ENCODE data around the gene EHD4.
A peak's percentile ranks its signal among the peaks of the same experiment; 100 is the strongest.

Gene EHD4

GRCh38 chr15:41876007-41876406 is 96.3 kb downstream of the EHD4 start:
- DNase-seq: no peak

- no peak for DNase-seq
Measured at GRCh38 chr15:41874736-41875135, 97.6 kb downstream of the EHD4 start.

- DNase-seq: no peak
Measured at GRCh38 chr15:41873711-41874110, 98.6 kb downstream of the EHD4 start.

- DNase-seq: no peak
Measured at GRCh38 chr15:41872166-41872747, 100.1 kb downstream of the EHD4 start.

GRCh38 chr15:41871175-41871905 is 101.0 kb downstream of the EHD4 start:
- DNase-seq: no peak

- peak; percentile 18 for DNase-seq
Measured at GRCh38 chr15:41870689-41871081, 101.7 kb downstream of the EHD4 start.

GRCh38 chr15:41869770-41870688 is 102.3 kb downstream of the EHD4 start:
- no peak for DNase-seq

DNA sequence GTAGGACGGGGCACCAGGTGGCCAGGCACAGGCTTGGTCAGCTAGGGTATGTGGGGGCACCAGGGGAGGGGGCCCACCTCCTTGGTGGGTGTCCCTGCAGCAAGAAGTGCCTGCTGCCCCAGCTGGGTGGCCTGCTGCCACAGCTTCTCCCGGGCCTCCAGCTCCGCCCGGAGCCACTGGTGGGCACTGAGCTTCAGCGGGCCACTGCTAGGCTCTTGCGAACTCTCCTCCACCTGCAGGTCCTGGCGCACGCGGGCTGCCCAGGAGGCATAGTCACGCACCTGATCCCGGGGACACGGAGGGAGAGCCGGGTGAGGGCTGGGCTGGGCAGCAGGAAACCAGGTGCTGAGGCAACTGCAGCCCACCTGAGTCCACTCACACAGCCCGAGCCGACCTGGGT is 104.0 kb downstream of the EHD4 start:
- DNase-seq: no peak

DNA sequence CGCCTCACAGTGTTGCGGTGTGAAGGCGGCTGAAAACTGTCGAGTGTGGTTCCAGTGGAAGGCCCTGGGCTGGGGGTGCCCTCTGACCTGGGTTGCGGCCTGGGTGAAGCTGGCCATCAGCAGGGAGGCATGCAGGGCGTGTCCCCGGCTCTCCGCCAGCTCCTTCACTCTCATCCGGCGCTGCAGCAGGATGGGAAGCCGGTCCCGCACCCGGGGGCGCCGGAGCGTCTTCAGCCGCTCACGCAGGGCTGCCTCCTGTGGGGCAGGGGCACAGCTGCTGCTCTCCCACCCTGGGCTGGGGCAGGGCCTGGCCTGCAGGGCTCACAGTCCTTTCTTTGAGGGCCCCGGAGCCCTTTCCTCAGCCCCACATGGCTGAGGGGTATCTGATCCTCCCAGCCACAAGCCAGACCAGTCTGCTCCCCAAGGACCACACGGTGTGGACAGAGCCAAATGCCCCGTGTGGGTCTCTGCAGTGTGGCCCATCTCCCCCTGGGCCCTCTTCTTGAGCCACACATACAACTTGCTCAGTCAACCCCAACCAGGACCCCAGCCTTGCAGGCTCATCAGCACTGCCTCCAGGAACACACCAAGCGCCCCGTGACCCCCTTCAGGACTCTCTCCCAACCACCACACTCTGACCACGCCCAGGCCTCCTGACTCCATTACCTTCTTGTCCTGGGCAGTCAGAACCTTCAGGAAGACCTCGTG is 105.3 kb downstream of the EHD4 start:
- no peak for DNase-seq

DNA sequence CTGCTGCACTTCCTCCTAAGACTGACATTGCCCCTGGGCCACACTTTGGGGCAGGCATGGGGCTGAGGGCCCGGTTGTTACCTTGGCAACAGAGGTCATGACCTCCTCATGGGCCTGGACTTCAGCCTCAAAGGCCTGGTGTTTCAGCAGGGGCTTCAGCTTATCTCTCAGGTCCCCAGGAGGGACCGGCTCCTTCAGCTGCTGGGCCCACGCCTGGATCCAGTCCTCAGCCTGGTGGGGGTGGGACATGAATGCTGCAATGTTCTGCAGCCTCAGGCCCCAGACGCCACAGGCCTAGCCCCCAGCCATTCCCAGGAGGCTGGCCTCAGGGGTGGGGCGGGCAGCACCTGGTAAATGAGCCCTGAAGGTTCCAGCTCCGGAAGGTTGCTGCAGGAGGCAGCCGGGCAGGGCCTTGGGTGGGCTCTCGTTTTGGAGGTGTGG is 106.1 kb downstream of the EHD4 start:
- no peak for DNase-seq

- DNase-seq: no peak
Measured at GRCh38 chr15:41865490-41866055, 106.8 kb downstream of the EHD4 start.

DNA sequence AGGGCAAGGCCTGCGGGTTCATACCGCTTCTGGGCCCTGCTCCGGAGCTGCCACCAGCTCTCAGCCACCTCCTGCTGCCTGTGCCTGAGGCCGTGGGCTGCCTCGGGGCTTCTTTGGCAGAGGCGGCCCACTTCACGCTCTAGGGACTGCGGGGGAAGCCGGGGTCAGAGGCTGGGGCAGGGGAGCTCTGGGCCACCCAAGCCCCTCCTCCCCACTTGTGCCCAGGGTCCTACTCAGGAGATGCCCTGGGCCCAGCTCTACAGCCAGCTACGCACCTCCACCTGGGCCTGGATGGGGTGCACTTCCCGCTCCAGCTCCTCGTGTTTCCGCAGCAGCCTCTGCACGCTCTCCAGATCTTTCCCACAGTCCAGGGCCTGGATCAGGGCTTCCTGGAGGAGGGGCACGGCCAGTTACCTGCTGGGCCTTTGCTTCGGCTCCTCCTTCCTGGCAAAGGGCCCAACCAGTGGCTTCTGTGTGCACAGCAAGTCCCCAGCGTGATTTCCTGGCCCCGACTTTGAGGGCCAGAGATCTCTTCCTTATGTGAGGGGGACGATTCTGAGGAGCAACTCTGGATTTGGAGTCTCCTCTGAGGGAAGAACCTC is 109.7 kb downstream of the EHD4 start:
- no peak for DNase-seq

DNA sequence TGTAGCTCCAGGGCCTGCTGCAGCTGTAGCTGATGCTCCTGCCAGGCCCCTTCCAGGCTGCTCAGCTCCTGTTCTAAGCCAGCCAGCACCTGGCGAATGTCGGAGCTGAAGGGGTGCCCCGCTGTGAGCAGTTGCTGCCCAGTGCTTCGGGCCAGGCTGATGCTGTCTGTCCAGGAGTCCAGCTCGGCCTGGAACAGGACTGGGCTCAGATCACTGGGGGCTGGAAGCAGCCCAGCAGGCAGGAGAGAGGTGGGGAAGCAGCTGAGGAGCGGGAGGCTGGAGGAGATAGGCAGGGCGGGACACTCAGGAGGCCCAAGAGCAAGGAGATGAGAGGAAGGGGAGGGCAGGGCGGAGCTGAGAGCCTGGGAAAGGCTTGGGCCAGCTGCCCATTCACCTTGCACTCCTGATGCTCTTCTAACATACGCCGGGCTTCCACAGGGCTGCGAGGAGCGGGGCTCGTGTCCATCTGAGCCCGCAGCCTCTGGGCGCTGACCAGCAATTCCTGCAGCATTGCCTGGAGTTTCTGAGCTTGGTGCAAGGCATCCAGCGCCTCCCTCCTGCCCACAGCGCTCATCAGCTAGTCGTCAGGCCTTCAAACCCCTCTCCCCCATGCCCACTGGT is 110.5 kb downstream of the EHD4 start:
- DNase-seq: no peak

DNA sequence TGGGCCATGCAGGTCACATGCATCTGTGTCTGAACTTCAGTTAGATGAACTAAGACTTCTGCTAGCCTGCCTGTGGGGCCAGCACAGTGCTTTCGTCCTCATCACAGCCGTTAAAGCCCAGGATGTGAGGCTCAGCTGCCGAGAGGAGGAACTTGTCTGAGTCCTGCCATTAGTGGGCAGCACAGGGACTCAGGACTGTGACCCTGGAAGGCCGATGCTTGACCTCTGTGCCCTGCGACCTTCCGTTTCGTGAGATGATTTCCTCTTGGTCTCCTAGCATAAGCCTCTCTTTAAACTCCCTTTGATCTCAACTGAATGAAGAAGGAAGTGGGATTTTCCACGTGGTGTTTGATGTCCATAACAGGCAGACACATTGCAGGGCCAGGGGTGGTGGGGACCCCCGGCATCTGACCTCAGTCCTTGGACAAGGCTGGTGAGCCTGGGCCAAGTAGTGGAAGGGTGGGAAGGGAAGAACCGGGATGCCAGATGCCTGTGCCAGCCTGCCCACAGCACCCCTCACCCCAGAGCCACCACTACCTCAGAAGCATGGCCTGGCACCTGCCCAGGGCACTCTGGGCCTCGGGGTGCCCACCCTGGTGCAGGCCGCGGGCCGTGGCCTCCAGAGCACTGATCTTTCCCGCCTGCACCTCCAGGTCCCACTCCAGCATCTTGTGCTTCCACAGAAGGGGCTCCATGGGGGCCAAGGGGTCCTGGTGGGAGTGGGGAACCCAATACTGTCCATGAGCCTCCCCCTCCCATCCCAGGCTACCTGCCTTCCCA is 112.1 kb downstream of the EHD4 start:
- DNase-seq: no peak

- DNase-seq: no peak
Measured at GRCh38 chr15:41858756-41859155, 113.6 kb downstream of the EHD4 start.

DNA sequence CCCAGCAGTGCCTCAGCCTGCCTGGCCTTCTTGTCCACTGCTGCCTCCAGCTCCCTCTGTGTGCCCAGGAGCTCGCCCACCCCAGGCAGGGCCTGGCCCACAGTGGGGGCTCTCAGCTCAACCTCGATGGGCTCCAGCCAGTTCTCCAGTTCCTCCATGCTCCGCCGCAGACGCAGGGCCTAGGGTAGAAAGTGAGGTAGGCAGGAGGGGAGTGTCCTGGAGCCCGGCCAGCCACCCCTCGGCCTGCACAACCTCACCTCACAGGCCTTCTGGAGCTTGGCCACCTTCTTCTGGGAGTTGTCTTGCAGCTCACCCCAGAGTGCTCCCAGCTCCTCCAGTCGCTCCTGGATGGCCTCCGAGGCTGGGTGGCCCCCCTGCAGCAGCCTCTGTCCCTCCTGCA is 115.0 kb downstream of the EHD4 start:
- DNase-seq: no peak

GRCh38 chr15:41856716-41857115 is 115.6 kb downstream of the EHD4 start:
- DNase-seq: no peak

DNA sequence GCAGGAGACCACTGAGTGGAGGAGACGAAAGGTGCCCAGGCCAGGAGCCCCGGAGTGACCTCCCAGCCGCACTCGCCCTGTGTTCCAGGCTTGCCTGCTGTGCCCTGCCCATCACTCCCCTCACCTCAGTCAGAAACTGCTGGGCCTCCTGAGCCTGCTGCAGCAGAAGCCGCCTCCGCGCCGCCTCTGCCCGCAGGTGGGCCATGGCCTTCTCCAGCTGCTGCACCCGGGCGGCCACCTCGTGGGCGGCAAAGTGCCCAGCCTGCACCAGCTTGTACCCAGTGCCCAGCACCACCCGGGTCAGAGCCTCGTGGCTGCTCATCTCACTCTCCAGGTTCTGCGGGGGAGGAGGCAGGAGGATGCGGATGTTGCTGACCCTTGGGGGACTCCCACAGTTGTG is 116.1 kb downstream of the EHD4 start:
- DNase-seq: no peak

DNA sequence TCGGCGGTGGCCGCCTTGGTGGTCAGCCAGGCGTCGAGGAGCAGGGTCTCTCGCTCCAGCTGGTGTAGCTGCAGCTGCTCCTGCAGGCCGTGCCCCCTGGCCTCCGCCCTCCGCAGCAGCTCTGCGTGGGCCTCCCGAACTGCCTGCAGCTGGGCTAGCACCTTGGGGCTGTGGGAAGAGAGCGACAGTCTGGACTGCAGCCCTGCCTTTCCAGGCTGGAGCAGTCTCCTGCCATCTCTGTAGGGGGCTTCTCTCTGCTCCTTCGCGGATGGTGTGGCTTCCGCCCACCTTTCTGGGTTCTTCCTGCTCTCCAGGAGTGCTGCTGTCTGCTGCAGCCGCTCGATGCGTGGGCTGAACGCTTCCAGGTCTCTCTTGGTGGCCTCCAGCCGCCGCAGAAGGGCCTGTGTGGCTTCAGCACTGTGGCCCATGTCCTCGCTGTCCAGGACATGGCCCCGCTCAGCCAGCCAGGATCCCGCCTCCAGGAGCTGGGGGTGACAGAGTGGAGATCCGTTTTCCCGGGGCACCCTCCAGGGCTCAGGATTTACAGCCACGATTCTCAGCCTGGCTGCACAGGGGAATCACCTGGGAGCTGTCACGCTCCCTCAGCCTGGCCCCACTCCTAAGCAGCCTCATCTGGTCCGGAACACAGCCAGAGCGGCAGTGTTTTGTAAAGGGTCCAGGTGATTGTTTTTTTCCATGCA is 116.9 kb downstream of the EHD4 start:
- DNase-seq: no peak

GRCh38 chr15:41854443-41854842 is 117.9 kb downstream of the EHD4 start:
- DNase-seq: no peak

Data from fibroblast of skin of back (primary cell).